Myocyte (in vitro differentiated cells): Measurements from ENCODE around the gene GPSM1. TPM values are rescaled to one million over a fixed set of nuclear protein-coding genes. Genes with fewer than 3 reads are reported as not detected.

Source experiments
- total RNA-seq: library from RNA; depleted of rRNA; stranded (reverse); fragments of >200 nt; gene quantifications from 2 replicates; pipeline ENCODE4 v1.2.3, GENCODE V29; 2014

Gene GPSM1
- total RNA-seq, 1 donor from 2014 or later = 22.3 TPM

Other genes starting within 250 kb of the GPSM1 start
- gene NACC2, start 232.2 kb upstream of the GPSM1 start, total RNA-seq = 22.8 and 31.6 TPM in 2 replicates
- gene TMEM250, start 208.7 kb upstream of the GPSM1 start, total RNA-seq = 38.9 and 41.5 TPM in 2 replicates
- gene LHX3, start 122.4 kb upstream of the GPSM1 start, total RNA-seq = not detected in 2 replicates
- 18.2 and 20.7 TPM in 2 replicates for gene QSOX2, start 81.7 kb upstream of the GPSM1 start, total RNA-seq
- gene CCDC187, start 23.4 kb upstream of the GPSM1 start, total RNA-seq = 0.05 TPM in 1 of 2 replicates, not detected in the other
- 17.0 and 34.0 TPM in 2 replicates for gene DNLZ, start 36.2 kb downstream of the GPSM1 start, total RNA-seq
- 0.21 and 0.91 TPM in 2 replicates for gene CARD9, start 46.1 kb downstream of the GPSM1 start, total RNA-seq
- gene SNAPC4, start 72.6 kb downstream of the GPSM1 start, total RNA-seq = 7.6 and 9.2 TPM in 2 replicates
- 46.6 and 48.2 TPM in 2 replicates for gene ENTR1, start 83.1 kb downstream of the GPSM1 start, total RNA-seq
- 49.9 and 60.5 TPM in 2 replicates for gene PMPCA, start 83.1 kb downstream of the GPSM1 start, total RNA-seq
- gene INPP5E, start 112.3 kb downstream of the GPSM1 start, total RNA-seq = 8.3 and 12.4 TPM in 2 replicates
- gene SEC16A, start 155.5 kb downstream of the GPSM1 start, total RNA-seq = 25.3 and 26.9 TPM in 2 replicates
- 6.2 and 16.0 TPM in 2 replicates for gene NOTCH1, start 218.5 kb downstream of the GPSM1 start, total RNA-seq